ENCODE measurements around the gene TEPSIN. TPM values are rescaled to one million over a fixed set of nuclear protein-coding genes. Genes with fewer than 3 reads are reported as not detected.

The TEPSIN gene
- total RNA-seq, 1 experiment from 2014 or later = 38.8 TPM

GRCh38 chr17:81228834-81229665, 9.8 kb downstream of the TEPSIN start:
- no peak overlapping the region for H2AK5ac ChIP-seq (ENCODE audit: insufficient read length, low read length)
- no peak for TF ChIP-seq CTCF (conservative IDR thresholded peaks at IDR 0.05)
- H3K4me3 Mint-ChIP-seq = no peak overlapping the region
- no peak overlapping the region for H3K18ac ChIP-seq (ENCODE audit: insufficient read length, low read depth, low read length)
- H3K56ac ChIP-seq (ENCODE audit: insufficient read length, low read depth, low read length) = no peak overlapping the region
- no peak overlapping the region for H3K9ac ChIP-seq (ENCODE audit: extremely low read depth, insufficient read length, low read length)
- no CpG with 5 or more reads among the region's 32 CpGs for WGBS (ENCODE audit: extremely low coverage, insufficient read length, low lambda C conversion rate)
- H4K5ac ChIP-seq (ENCODE audit: insufficient read length, low read depth, low read length) = no peak overlapping the region
- H2BK120ac ChIP-seq (ENCODE audit: low read depth, low read length, poor library complexity, severe bottlenecking) = no peak overlapping the region
- no peaks in the 10 kb centered on the region for H3K23me2 ChIP-seq (ENCODE audit: insufficient read length, low read depth, low read length, poor library complexity, severe bottlenecking)
- H3K4me1 ChIP-seq (ENCODE audit: insufficient read depth, low read length) = no peaks in the 10 kb centered on the region
- no peak overlapping the region for H4K8ac ChIP-seq (replicated peaks; ENCODE audit: insufficient read length, low read depth, low read length)
- no peak overlapping the region for H2BK5ac ChIP-seq (ENCODE audit: insufficient read length, low read length)
- H3K27ac Mint-ChIP-seq = no peak overlapping the region
- H3K79me1 ChIP-seq (ENCODE audit: insufficient read depth, low read depth, low read length, poor library complexity, severe bottlenecking) = no peaks in the 10 kb centered on the region
- no peak overlapping the region for H3K14ac ChIP-seq (ENCODE audit: insufficient read depth, low read length)
- no peak overlapping the region for H3K4ac ChIP-seq (ENCODE audit: low read depth, low read length)
- no peak overlapping the region for H4K91ac ChIP-seq (ENCODE audit: insufficient read length, low read depth, low read length)
- no peak overlapping the region for H3K23ac ChIP-seq (ENCODE audit: insufficient read length, low read depth, low read length)
- no peak overlapping the region for H3T11ph ChIP-seq (ENCODE audit: low read length)
- no peaks in the 10 kb centered on the region for H3K27me3 ChIP-seq (ENCODE audit: insufficient read depth, low read length)
- H3K9me3 Mint-ChIP-seq = no peaks in the 10 kb centered on the region; a peak in 1 of 5 replicates
- H4K20me1 ChIP-seq (ENCODE audit: control insufficient read depth, insufficient read depth, insufficient read length) = peaks cover 2% of the 10 kb centered on the region
- no peaks in the 10 kb centered on the region for H3K79me2 ChIP-seq (ENCODE audit: insufficient read depth, low read length)
- H3K36me3 Mint-ChIP-seq (ENCODE audit: insufficient read depth in 1 of 3, low read depth in 3 of 3) = peaks cover 8 to 18% (median 14%) of the 10 kb centered on the region in 3 experiments; a peak in 6 of 7 replicates
- H3K27me3 Mint-ChIP-seq (ENCODE audit: low read depth) = peaks cover 12% of the 10 kb centered on the region
- H3K27ac ChIP-seq (ENCODE audit: insufficient read length, low read depth, low read length) = no peak overlapping the region
- no peak overlapping the region for H2BK15ac ChIP-seq (ENCODE audit: low read depth, low read length)
- H2BK12ac ChIP-seq (ENCODE audit: insufficient read length, low read depth, low read length) = no peak overlapping the region
- H2BK20ac ChIP-seq (ENCODE audit: low read depth, low read length, poor library complexity, severe bottlenecking) = no peak overlapping the region
- no peaks in the 10 kb centered on the region for H3K9me3 ChIP-seq (ENCODE audit: control insufficient read depth, low read depth, low read length)
- no peak overlapping the region for H3K4me2 ChIP-seq (ENCODE audit: insufficient read depth, insufficient read length, low read length)
- no peak overlapping the region for H2AFZ ChIP-seq (ENCODE audit: low read length)
- H3K4me1 Mint-ChIP-seq = no peaks in the 10 kb centered on the region
- no peak for DNase-seq
